ENCODE measurements around the gene EIF5B. TPM values are rescaled to one million over a fixed set of nuclear protein-coding genes. Genes with fewer than 3 reads are reported as not detected.

EIF5B gene
- total RNA-seq, 1 donor from 2014 or later: 44.8 TPM

GRCh38 chr2:99430614-99431291 is 93.6 kb downstream of the EIF5B start:
- H3K9me3 Mint-ChIP-seq: no peaks in the 10 kb centered on the region
- H3K36me3 Mint-ChIP-seq: peaks cover 25% of the 10 kb centered on the region
- no peaks in the 10 kb centered on the region for H3K4me1 Mint-ChIP-seq (ENCODE audit: unreplicated experiment)
- TF ChIP-seq CTCF (conservative IDR thresholded peaks at IDR 0.05): no peak
- no peaks in the 10 kb centered on the region for H3K27me3 Mint-ChIP-seq
- no peak overlapping the region for H3K4me3 Mint-ChIP-seq
- DNase-seq (ENCODE audit: extremely low spot score, unreplicated experiment): no peak
- no peak overlapping the region for H3K27ac Mint-ChIP-seq

GRCh38 chr2:99431587-99432275 is 94.5 kb downstream of the EIF5B start:
- H3K36me3 Mint-ChIP-seq: peaks cover 22% of the 10 kb centered on the region
- no peak overlapping the region for H3K27ac Mint-ChIP-seq
- TF ChIP-seq CTCF (conservative IDR thresholded peaks at IDR 0.05): no peak
- no peaks in the 10 kb centered on the region for H3K9me3 Mint-ChIP-seq
- no peak overlapping the region for H3K4me3 Mint-ChIP-seq
- no peak for DNase-seq (ENCODE audit: extremely low spot score, unreplicated experiment)
- no peaks in the 10 kb centered on the region for H3K27me3 Mint-ChIP-seq
- no peaks in the 10 kb centered on the region for H3K4me1 Mint-ChIP-seq (ENCODE audit: unreplicated experiment)

GRCh38 chr2:99433340-99433739 is 96.2 kb downstream of the EIF5B start:
- Mint-ChIP-seq H3K27ac (no peak overlapping the region), H3K36me3 (peaks cover 16% of the 10 kb centered on the region), H3K4me1 (ENCODE audit: unreplicated experiment) (no peaks in the 10 kb centered on the region), H3K27me3 (no peaks in the 10 kb centered on the region), H3K4me3 (no peak overlapping the region), H3K9me3 (no peaks in the 10 kb centered on the region)
- no peak for DNase-seq (ENCODE audit: extremely low spot score, unreplicated experiment)
- no peak for TF ChIP-seq CTCF (conservative IDR thresholded peaks at IDR 0.05)

- H3K36me3 Mint-ChIP-seq: no peaks in the 10 kb centered on the region
- TF ChIP-seq CTCF (conservative IDR thresholded peaks at IDR 0.05): no peak
- DNase-seq (ENCODE audit: extremely low spot score, unreplicated experiment): no peak
- H3K27me3 Mint-ChIP-seq: no peaks in the 10 kb centered on the region
- no peak overlapping the region for H3K4me3 Mint-ChIP-seq
- H3K4me1 Mint-ChIP-seq (ENCODE audit: unreplicated experiment): no peaks in the 10 kb centered on the region
- no peak overlapping the region for H3K27ac Mint-ChIP-seq
- no peaks in the 10 kb centered on the region for H3K9me3 Mint-ChIP-seq
Measured at GRCh38 chr2:99436874-99437273, 99.7 kb downstream of the EIF5B start.

- Mint-ChIP-seq H3K27ac (no peak overlapping the region), H3K9me3 (no peaks in the 10 kb centered on the region), H3K4me1 (ENCODE audit: unreplicated experiment) (no peaks in the 10 kb centered on the region), H3K4me3 (no peak overlapping the region), H3K36me3 (peaks cover 6% of the 10 kb centered on the region), H3K27me3 (no peaks in the 10 kb centered on the region)
- no peak for DNase-seq (ENCODE audit: extremely low spot score, unreplicated experiment)
- no peak for TF ChIP-seq CTCF (conservative IDR thresholded peaks at IDR 0.05)
Measured at GRCh38 chr2:99439971-99440505, 102.8 kb downstream of the EIF5B start.
